ENCODE results near the gene PCBP4. TPM values are rescaled to one million over a fixed set of nuclear protein-coding genes. Genes with fewer than 3 reads are reported as not detected.

The PCBP4 gene
- polyA plus RNA-seq, 10 donors: 50.8 to 73.1 (median 64.1) TPM

DNA sequence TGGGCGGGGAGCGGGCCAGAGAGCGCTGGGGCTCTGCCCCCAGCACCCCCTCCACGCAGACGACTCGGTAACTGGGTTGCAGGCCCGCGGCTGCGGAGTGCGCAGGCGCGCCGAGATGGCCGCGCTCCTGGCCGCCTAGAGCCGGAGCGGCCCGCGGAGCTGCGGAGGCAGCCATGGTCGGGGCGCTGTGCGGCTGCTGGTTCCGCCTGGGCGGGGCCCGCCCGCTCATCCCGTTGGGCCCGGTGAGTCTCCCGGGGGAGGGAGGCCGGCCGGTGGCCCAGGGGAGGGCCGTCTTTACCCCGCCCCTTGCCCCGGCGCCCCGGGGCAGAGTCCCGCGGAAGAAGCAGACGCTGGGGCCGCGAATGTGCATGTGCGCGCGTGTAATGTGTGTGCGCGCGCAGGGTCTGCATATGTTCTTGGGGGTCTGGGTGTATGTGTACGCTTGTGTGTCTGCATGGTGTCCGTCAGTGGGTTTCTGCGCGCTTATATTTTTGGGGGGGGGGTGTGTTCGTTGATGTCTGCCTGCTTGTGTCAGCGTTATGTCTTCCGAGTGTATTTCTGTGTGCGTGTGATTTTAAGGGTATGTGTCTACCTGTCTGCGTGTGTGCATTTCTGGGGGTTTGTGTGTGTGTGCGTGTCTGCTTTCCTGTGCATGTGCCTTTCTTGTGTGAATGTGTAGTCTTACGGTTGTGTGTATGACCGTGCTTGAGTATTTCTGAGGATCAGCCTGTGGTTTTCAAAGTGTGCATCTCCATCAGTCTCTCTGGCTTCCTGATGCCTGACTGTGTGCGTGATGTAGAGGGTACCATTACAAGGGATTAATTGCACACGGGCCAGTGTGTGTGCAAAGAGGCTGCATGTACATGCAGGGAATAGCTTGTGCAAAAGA lies 8.0 kb upstream of the PCBP4 start, which contains the start of gene ABHD14A:
Gene ABHD14A (plus strand): TSS at position 102 of the 889 bp plus-strand sequence. CDS start 72 bp downstream, at position 174.
- DNase-seq: peak in 2 of 3 donors; percentile 85 to 91

DNA sequence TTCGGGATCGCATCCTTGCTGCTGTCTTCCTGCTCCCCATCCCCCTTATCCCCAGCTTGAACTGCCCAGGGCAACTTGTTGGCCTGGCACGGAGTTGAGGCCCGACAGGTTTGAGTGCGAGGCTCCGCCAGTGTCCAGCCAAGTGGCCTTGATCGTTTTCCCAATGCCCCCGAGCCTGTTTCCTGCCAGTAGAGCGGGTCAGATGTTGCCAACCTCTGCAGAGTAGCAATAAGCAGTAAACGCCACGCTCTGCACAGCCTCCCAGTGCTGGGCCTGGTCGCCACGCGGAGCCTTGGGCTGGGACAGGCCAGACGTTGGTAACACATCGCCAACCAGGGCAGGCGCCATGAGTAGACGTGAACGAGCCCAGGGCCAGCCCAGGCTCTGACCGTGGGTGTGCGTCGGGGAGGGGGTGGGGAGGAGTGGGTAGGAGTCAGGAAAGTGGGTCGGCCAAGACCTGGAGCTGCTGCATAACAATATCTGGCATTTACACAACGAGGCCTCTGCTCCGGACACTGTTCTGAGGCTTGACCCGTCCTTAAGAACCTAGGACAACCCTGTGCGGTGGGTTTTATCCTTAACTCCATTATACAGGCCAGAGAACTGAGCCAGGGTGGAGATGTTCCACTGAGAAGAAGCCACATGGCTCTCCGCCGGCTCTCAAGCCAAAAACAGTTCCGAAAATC lies 7.2 kb upstream of the PCBP4 start:
- DNase-seq: no peak

DNA sequence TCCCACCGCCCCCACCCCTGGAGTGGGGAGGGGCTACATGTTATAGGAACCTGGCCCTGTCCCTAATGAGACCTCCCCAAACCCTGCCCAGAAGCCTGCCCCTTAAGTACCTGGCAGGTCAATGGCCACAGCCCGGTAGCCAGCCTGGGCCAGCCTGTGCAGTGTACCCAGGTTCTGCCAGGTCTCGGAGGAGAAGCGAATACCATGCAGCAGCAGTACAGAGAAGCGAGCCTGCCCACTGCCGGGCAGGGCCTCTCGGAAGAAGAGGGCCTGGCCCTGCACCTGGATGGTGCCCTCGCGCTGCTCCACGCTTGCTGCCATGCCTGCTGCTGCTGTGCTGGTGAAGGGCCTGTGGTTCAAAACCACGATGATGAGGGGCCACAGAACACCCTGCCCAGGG lies 4.1 kb upstream of the PCBP4 start:
- DNase-seq: no peak

DNA sequence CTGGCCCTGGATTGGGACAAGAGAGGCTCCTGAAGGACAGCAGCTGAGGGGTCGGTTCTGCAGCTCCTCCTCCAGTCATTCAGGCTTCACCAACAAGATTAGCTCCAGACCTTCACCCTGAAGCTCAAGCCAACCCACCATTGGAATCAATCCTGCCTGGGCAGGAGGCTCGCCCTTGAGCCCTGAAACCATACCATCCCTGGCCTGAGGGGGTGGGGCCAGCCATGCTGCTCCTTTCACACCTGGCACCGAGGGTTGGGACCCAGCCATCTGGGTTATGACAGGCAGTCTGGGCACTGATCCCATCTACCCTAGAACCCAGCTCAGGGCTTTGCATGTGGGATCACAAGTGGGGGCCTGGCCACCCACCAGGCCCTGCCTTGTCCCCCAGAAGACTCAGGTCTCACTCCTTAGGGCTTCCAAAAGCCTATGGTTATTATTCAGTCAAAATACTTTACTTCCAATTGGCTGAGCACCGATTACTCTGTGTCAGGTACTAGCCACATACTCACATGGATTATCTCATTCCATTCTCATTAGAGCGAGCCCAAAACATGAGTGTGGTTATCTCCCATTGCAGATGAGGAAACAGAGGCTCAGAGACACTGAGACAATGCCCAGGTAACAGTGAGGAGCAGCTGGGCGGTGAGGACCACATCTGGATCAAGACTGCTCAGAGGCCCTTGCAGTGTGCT lies 3.5 kb upstream of the PCBP4 start:
- no peak for DNase-seq

DNA sequence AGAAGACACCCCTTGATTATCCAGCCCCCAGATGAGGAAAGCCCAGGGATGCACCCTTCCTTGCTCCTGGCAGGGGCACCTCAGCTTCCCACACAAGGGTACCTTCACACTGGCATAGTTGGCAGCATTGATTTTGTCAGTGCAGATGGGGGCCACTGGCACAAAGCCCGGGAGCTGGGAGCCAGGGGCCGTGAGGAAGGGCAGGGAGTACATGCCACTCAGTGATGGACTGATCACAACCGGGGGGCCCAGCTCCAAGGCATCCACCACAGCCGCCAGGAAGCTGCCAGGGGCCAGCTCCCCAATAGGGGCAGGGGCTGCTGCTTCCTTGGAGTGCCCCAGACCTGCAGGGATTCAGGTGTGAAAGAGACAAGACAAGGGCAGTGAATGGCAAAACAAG lies 2.6 kb upstream of the PCBP4 start:
- DNase-seq: no peak

DNA sequence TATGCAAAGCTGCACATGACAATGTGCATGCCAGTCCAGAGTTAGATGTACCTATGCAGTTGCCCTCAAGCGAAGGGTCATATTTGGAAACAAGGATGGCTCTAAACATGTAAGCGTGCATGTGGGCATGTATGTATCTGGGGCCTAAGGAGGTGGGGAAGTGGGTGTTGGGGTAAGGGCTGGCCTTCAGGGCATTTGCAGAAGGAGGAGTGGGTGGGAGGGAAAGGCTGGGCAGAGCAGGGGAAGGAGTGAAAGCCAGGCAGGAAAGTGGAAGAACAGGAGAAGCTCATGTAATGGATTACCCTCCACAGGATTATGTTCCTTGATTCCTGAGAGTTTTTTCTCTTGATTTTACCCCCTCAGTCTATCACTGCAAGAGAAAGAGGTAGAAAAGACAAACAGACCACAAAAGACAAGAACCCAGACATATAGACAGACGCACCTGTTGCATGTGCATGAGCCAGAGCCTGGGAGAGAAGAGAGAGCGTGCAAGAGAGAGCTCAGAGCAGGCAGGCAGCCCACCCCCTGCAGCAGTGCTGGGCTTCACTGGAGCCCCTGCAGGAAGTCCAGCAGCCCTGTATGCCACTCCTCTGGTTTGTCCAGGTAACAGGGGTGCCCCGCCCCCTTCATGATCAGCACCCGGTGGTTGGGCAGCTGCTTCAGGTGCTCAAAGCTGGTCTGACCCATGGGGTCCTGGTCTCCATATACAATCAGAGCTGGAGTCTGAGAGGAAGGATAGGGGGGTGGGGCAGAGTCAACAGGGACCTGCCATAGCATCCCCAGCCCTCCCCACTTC lies 1.8 kb upstream of the PCBP4 start:
- DNase-seq: no peak

DNA sequence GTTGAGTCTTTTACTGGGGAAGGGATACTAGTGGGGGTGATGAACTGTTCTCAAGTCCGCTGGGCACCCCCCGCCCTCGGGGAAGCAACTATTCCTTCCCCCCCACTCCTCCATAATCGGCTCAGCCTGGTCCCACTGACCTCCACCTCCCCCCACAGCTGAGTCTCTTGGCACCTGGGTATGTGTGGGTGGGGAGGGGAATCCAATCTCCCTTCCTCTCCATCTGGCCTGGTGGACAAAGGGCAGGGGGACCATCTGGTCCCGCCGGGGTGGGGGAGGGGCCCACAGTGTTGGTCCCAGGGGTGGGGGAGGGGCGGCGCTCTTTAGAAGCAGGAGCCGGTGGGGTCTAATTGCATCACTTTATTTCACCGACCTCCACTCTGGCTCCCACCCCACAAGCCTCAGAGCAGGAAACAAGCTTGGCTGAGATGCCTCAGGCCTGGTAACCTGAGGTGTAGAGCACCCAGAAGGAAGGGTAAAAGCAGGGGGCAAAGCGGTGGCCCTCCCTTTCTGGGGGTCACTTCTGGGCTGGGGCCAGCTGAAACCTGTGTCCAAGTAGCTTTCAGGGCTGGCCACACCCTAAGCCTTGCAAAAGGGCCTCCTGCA lies 1.0 kb upstream of the PCBP4 start:
- no peak for DNase-seq

DNA sequence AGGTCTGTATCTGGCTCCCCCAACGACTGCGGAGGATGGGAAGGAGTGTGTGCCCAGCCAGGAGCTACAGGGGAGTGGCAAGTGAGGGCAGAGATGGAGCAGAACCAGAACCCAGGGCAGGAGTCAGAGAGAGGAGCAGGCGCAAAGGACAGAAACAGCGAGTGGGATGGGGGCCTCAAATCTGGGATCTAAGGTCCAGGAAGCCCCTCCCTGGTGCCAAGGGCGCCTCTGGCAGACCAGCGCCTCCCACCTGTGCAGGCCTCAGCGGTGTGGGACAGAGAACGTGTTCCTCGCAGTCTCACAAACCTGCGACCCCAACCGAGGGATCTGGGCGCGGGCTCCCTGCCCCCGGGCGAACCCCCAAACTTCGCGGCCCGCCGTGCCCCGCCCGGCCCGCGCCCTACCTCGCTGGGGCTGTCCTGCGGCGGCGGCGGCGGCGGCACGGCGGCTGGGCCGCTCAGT lies 301 bp downstream of the PCBP4 start:
- DNase-seq: peak in 1 of 3 donors; percentile 60

DNA sequence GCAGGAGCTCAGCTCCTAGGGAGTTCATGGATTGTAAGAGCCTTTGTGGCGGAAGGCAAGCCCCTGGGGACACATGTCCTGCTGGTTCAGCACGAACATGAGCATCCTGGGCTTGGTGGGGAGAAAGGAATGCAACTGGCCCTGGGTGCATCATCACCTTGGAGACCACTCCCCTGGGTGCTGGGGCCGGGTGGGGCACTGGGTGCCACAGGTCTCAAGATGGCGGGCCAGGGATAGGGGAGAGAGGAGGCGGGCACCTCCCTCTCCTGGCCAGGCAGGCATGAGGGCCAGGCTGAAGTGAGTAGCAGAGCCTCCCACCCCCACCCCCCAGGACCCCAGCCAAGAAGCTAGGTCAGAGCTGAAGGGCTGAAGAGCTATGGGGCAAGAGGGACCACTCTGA lies 768 bp downstream of the PCBP4 start:
- no peak for DNase-seq

DNA sequence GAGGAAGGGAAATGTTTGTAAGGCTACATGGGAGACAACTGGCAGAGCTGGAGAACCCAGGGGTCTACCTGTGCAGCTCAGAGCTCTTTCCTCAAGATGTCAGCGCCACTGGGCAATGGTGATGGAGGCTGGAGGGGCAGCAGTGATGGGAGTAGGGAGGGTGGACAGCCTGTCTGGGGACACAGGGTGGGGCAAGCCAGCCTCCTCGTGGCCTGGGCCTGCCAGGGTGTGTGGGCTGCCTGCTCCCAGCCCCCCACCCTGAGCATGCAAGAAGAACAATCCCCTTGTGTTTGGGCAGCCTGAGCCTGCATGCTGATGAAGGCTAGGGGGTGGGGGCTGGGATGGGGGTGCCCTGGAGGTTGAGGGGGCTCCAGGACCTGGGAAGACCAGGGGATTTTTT lies 1.2 kb downstream of the PCBP4 start:
- no peak for DNase-seq

DNA sequence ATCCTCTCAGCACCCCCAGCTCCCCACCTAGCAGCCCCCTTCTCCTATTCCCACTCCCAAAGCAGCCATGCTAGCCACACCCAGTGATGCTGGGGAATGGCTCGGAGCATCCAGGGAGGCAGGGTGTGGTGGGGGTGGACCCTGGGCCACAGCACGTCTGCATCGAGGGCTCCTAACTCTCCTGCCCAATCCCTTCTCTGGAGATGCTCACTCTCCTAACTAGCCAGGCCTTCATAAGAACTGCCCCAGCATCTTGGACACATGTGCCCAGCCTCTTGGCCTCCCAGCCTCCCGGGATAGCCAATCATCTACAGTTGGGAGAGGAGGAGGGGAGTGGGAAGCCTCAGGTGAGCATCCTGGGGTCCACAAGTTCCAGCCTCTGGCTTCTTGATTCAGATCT lies 2.7 kb downstream of the PCBP4 start:
- no peak for DNase-seq

DNA sequence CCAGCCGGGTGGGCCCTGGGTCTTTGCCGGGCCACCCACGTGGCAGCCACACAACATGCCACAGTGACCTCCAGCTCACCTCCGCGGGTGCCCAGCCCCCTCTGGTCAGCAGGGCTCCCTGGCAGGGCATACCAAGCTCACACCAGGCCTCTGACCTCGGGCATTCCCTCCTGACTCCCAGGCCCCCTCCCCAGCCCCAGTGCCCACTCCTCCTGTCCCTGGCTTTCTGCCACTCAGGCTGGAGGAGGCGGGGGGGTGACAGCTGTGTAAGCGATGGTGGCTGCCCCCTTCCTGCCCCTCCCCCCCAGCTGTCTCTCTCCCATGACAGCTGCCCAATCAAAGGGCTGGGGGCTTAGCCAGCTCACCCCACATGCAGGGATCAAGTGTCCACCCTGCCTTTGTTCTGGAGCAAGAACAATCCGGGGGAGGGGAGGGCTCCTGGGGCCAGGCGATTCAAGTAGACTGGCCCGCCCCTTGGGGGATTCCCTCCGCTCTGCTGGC lies 3.3 kb downstream of the PCBP4 start:
- DNase-seq: peak in 2 of 3 donors; percentile 67 to 69

DNA sequence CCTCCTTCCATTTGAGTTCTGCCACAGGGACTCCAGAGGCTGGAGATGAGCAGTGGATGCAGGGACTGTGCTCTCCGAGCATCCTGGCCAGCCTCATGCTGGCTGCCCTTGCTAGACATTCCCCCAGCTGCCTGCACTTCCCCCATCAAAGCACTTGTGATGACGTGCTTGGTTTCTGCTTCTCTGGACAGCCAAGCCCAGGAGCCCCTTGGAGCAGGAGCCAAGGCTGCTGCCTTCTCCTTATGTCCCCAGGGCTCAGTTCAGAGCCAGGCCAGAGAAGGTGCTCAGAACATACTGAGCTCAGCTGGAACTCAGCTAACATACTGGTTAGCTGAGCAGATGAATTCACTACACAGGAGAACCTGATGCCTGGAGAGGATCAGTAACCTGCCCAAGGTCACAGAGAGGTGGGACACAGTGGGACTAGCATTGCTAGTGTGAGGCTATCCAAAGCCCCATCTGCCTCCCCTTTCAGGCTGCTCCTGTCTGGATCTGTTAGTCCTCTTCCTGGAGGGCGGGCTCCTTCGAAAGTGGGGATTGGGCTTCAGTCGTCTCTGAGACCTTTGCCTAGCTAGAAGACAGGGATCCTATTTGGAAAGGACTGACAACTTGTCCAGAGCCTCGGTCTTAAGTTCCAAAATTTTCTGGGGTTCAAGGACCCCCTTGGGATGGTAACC lies 4.3 kb downstream of the PCBP4 start:
- peak in 1 of 3 donors; percentile 70 for DNase-seq

DNA sequence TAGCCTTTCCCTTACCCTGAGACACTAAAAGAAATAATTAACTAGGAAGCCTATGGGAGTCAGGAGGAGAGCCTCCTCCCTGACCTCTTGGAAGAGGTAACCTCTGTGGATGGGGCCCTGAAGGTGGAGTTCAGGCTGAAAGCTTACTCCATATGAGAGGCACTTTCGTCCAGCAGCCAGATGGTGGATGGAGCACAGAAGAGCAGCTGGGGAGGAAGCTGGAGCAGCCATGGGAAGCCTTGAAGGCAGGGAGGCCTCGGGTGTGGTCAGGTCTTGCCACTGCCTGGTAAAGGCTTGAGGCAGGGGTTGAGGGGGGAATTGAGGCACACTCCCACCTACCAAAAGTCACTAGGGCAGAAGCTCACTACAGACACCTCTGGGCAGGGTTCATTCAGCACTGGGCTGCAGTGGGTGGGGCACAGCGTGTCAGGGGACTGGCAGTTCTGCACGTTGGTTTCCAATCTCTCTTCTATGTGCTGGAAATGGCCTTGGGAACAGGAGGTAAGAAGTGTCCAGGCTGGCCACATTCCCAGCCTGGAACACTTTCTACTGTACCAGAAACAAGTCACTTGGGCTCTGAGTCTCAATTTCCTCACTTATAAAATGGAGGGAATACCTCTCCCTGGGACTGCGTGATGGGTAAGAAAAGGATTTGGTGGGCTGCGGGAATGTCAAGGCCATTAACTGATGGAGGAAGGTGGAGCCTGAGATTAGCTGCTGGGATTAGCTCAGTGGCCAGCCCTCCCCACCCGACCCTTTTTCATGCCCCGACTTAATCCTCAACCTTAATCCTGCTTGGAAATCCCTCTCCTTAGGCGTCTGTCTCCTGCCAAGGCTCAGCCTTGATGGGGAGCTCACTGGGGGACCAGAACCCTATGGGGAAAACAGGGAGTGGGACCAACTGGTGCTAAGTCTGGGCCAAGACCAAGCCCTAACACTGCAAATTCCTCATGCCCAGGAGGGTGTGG lies 5.4 kb downstream of the PCBP4 start:
- no peak for DNase-seq

DNA sequence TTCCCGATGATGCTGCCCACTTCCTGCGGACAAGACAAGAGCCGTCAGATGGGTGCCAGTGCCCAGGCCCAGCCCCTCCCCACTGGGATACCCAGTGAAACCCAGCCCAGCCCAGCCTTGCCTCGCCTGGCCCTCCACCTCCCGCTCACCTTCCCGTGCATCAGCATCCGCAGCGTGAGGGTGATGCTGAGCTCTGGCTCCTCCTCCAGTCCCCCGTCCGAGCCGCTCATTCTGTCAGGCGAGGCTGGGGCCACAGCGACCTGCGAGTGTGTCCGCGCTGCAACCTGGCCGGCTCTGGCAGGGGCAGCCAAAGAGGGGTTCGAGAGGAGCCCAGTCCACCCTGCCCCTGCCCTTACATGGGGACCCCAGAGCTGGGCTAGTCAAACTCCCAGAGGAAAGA lies 6.2 kb downstream of the PCBP4 start:
- no peak for DNase-seq

DNA sequence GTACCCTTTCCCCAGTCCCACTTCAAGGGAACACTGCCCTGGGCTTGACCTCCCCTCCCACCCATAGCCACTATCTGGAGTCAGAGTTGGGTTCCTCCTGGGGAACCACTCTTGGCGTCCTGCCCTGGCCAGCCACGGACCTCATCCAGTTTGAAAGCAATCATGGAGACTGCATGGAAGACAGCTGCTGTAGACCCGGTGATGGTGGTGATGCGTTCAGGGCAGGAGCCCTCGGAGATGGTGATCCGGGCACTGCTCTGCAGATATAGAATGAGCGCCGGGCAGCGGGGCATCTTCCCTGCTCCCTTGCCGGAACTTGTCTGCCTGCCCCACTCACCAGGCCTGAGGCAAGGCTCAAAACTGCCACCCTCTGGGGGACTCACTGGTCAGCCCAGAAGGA lies 6.9 kb downstream of the PCBP4 start:
- DNase-seq: no peak

DNA sequence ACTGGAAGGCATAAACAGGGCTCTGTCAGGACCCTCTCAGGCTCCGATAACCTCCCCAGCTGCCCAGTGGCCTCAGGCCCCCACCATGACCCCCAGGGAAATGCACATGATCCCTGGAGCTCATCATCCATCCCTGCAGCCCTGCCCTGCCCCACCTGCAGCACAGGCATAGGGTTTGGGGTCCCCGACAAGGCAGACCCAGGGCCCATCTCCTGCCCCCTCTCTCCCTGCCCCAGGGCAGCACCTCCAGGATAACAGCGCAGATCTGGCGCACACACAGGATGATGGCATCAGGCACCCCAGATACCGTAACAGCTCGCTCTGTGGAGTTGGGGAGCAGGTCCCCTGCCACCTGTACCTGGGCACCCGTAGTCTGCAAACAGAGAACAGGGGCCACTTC lies 7.6 kb downstream of the PCBP4 start:
- peak in 1 of 3 donors; percentile 1 for DNase-seq

DNA sequence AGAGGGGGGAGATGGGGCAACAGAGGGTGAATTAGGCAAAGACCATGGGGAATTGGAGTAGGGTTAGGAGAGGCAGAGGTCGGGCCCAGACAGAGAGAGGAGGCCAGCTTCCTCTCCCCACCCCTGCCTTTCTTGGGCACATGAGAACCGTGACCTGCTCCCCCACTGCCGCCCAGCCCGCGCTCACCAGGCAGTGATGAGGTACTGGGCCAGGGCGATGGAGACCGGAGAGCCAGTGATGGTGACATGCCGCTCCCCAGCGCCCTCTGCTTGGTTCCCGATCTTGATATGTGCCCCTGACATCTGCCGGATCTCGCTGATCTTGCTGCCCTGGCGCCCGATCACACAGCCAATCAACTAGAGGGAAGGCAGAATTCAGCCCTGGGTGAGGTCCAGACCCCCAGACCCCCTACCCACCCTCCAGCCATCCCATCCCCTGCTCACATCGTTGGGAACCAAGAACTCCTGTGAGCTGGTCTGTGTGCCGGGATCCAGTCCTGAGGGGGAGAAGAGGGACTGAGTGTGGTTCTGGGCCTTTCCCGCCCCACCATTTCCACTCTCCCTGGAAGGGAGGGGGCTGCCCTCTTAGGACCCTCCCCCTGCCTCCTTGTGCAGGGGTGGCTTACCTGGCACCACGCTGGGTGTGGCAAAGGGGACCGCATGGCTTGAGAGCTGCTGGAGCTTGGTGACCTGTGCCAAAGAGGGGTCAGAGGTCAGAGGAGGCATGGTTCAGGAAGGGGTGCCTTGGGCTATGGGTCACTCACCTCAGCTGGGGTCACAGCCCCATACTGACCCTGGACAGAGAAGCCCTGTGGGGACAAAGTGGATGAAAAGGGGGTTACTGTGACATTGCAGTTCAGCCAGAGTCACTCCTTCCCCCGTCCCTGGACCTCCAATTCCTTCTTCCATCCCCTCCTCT lies 8.4 kb downstream of the PCBP4 start:
- DNase-seq: peak in 1 of 3 donors; percentile 3
